GM21825 (cell line): Measurements from ENCODE around the gene RAB3IL1.

ENCODE experiments used
- ATAC-seq: cut with Tn5 transposase; IDR thresholded peaks from one replicate; pipeline ENCODE4 v1.9.1; 2021; ENCODE audit warnings: mild to moderate bottlenecking, moderate library complexity; ENCODE audit not compliant: unreplicated experiment

Gene RAB3IL1

GRCh38 chr11:61905801-61906521 lies 11.4 kb downstream of the RAB3IL1 start:
- ATAC-seq: no peak

- no peak for ATAC-seq
Observed at GRCh38 chr11:61905067-61905696, 12.2 kb downstream of the RAB3IL1 start.

- ATAC-seq: no peak
Observed at GRCh38 chr11:61904539-61905048, 12.8 kb downstream of the RAB3IL1 start.

- ATAC-seq: no peak
Observed at GRCh38 chr11:61903845-61904244, 13.5 kb downstream of the RAB3IL1 start.

GRCh38 chr11:61902313-61902712 lies 15.1 kb downstream of the RAB3IL1 start:
- ATAC-seq: no peak

- ATAC-seq: no peak
Observed at GRCh38 chr11:61901397-61901796, 16.0 kb downstream of the RAB3IL1 start.

- ATAC-seq: no peak
Observed at GRCh38 chr11:61900251-61900650, 17.1 kb downstream of the RAB3IL1 start.

- ATAC-seq: peak; percentile 64
Observed at GRCh38 chr11:61899146-61899841, 18.1 kb downstream of the RAB3IL1 start.

- ATAC-seq: no peak
Observed at GRCh38 chr11:61898247-61898582, 19.2 kb downstream of the RAB3IL1 start.

GRCh38 chr11:61897387-61898246 lies 19.7 kb downstream of the RAB3IL1 start:
- peak; percentile 43 for ATAC-seq

GRCh38 chr11:61896665-61897386 lies 20.5 kb downstream of the RAB3IL1 start:
- ATAC-seq: no peak

- ATAC-seq: no peak
Observed at GRCh38 chr11:61895718-61896059, 21.7 kb downstream of the RAB3IL1 start.

GRCh38 chr11:61895046-61895717 lies 22.2 kb downstream of the RAB3IL1 start:
- ATAC-seq: no peak

- no peak for ATAC-seq
Observed at GRCh38 chr11:61893981-61894380, 23.4 kb downstream of the RAB3IL1 start.

- peak; percentile 38 for ATAC-seq
Observed at GRCh38 chr11:61892085-61892370, 25.3 kb downstream of the RAB3IL1 start.

- peak; percentile 51 for ATAC-seq
Observed at GRCh38 chr11:61891331-61892084, 25.9 kb downstream of the RAB3IL1 start, which contains the start of gene FADS3. Gene FADS3, minus strand, starts transcription at chr11:61891545. Its CDS starts 164 bp downstream, at chr11:61891381.

- peak; percentile 17 for ATAC-seq
Observed at GRCh38 chr11:61890529-61891330, 26.6 kb downstream of the RAB3IL1 start.

GRCh38 chr11:61889831-61890230 lies 27.5 kb downstream of the RAB3IL1 start:
- no peak for ATAC-seq
